MG63 (cell line): Measurements from ENCODE around the gene ITPA. TPM values are rescaled to one million over a fixed set of nuclear protein-coding genes. Genes with fewer than 3 reads are reported as not detected.

ENCODE experiments used
- DNase-seq: peaks from one replicate; pipeline ENCODE4 v3.0.0-alpha.2; 2020
- H3K27me3 ChIP-seq: fragments of 250-450 bp; sonication (Bioruptor Pico); 2 replicates; pipeline ENCODE4 v1.5.1; 2020; ENCODE audit warnings: mild to moderate bottlenecking, moderate library complexity
- H3K36me3 ChIP-seq: fragments of 250-450 bp; sonication (Bioruptor Pico); 2 replicates; pipeline ENCODE4 v1.5.1; 2020; ENCODE audit warnings: mild to moderate bottlenecking, moderate library complexity
- H3K4me3 ChIP-seq: fragments of 250-450 bp; sonication (Bioruptor Pico); 2 replicates; pipeline ENCODE4 v1.5.1; 2020; ENCODE audit warnings: mild to moderate bottlenecking, moderate library complexity
- H3K9me3 ChIP-seq: fragments of 250-450 bp; sonication (Bioruptor Pico); 2 replicates; pipeline ENCODE4 v1.5.1; 2020; ENCODE audit warnings: mild to moderate bottlenecking, moderate library complexity
- total RNA-seq: library from RNA; depleted of rRNA; stranded (reverse); fragments of >200 nt; shearing (Covaris generic); gene quantifications from 2 replicates; pipeline ENCODE4 v1.2.3, GENCODE V29; 2014; ENCODE audit warnings: low replicate concordance; rRNA removed

ITPA gene
- total RNA-seq, 1 experiment from 2014 or later = 48.5 TPM

- H3K36me3 ChIP-seq = no peaks in the 10 kb centered on the region
- H3K27me3 ChIP-seq = peaks cover 2% of the 10 kb centered on the region; the same call in 1 of the 2 replicates
- no peak for DNase-seq
- H3K9me3 ChIP-seq = no peaks in the 10 kb centered on the region
- no peak overlapping the region for H3K4me3 ChIP-seq
Measured at GRCh38 chr20:3245156-3245555, 35.9 kb downstream of the ITPA start.

- H3K36me3 ChIP-seq = no peaks in the 10 kb centered on the region
- no peaks in the 10 kb centered on the region for H3K9me3 ChIP-seq
- DNase-seq = no peak
- no peaks in the 10 kb centered on the region for H3K27me3 ChIP-seq
- no peak overlapping the region for H3K4me3 ChIP-seq
Measured at GRCh38 chr20:3245711-3246110, 36.4 kb downstream of the ITPA start.

GRCh38 chr20:3246682-3247081 lies 37.4 kb downstream of the ITPA start:
- no peak overlapping the region for H3K4me3 ChIP-seq
- no peaks in the 10 kb centered on the region for H3K27me3 ChIP-seq
- H3K36me3 ChIP-seq = no peaks in the 10 kb centered on the region
- no peaks in the 10 kb centered on the region for H3K9me3 ChIP-seq
- DNase-seq = no peak

GRCh38 chr20:3247638-3248037 lies 38.3 kb downstream of the ITPA start:
- Histone ChIP-seq H3K9me3 (no peaks in the 10 kb centered on the region), H3K36me3 (no peaks in the 10 kb centered on the region), H3K4me3 (no peak overlapping the region), H3K27me3 (no peaks in the 10 kb centered on the region)
- DNase-seq = no peak

GRCh38 chr20:3248167-3248992 lies 39.1 kb downstream of the ITPA start:
- Histone ChIP-seq H3K27me3 (no peaks in the 10 kb centered on the region), H3K9me3 (no peaks in the 10 kb centered on the region), H3K4me3 (no peak overlapping the region), H3K36me3 (no peaks in the 10 kb centered on the region)
- no peak for DNase-seq

GRCh38 chr20:3248993-3249347 lies 39.7 kb downstream of the ITPA start:
- Histone ChIP-seq H3K9me3 (no peaks in the 10 kb centered on the region), H3K27me3 (no peaks in the 10 kb centered on the region), H3K36me3 (no peaks in the 10 kb centered on the region), H3K4me3 (no peak overlapping the region)
- DNase-seq = no peak

GRCh38 chr20:3250091-3250504 lies 40.8 kb downstream of the ITPA start:
- no peaks in the 10 kb centered on the region for H3K27me3 ChIP-seq
- no peaks in the 10 kb centered on the region for H3K9me3 ChIP-seq
- no peak for DNase-seq
- H3K36me3 ChIP-seq = no peaks in the 10 kb centered on the region
- H3K4me3 ChIP-seq = no peak overlapping the region

GRCh38 chr20:3251806-3252205 lies 42.5 kb downstream of the ITPA start:
- DNase-seq = peak; percentile 36
- H3K27me3 ChIP-seq = no peaks in the 10 kb centered on the region
- no peaks in the 10 kb centered on the region for H3K36me3 ChIP-seq
- H3K4me3 ChIP-seq = no peak overlapping the region
- H3K9me3 ChIP-seq = no peaks in the 10 kb centered on the region

- DNase-seq = no peak
- Histone ChIP-seq H3K4me3 (no peak overlapping the region), H3K27me3 (no peaks in the 10 kb centered on the region), H3K9me3 (no peaks in the 10 kb centered on the region), H3K36me3 (no peaks in the 10 kb centered on the region)
Measured at GRCh38 chr20:3255728-3256127, 46.4 kb downstream of the ITPA start.

GRCh38 chr20:3258429-3258828 lies 49.1 kb downstream of the ITPA start:
- Histone ChIP-seq H3K27me3 (no peaks in the 10 kb centered on the region), H3K4me3 (no peak overlapping the region), H3K36me3 (no peaks in the 10 kb centered on the region), H3K9me3 (no peaks in the 10 kb centered on the region)
- DNase-seq = no peak

- Histone ChIP-seq H3K27me3 (no peaks in the 10 kb centered on the region), H3K9me3 (no peaks in the 10 kb centered on the region), H3K4me3 (no peak overlapping the region), H3K36me3 (no peaks in the 10 kb centered on the region)
- DNase-seq = no peak
Measured at GRCh38 chr20:3262566-3262965, 53.3 kb downstream of the ITPA start.

GRCh38 chr20:3270051-3270450 lies 60.8 kb downstream of the ITPA start:
- no peak for DNase-seq
- H3K36me3 ChIP-seq = no peaks in the 10 kb centered on the region

GRCh38 chr20:3273371-3273770 lies 64.1 kb downstream of the ITPA start:
- DNase-seq = no peak
- no peak overlapping the region for H3K4me3 ChIP-seq
- no peaks in the 10 kb centered on the region for H3K27me3 ChIP-seq
- H3K9me3 ChIP-seq = no peaks in the 10 kb centered on the region
- no peaks in the 10 kb centered on the region for H3K36me3 ChIP-seq

More at GRCh38 chr20:3270051-3270450, 60.8 kb downstream of the ITPA start:
- no peaks in the 10 kb centered on the region for H3K27me3 ChIP-seq
- no peak overlapping the region for H3K4me3 ChIP-seq
- H3K9me3 ChIP-seq = no peaks in the 10 kb centered on the region

Other genes starting within 250 kb of the ITPA start
- gene GNRH2, start 165.9 kb upstream of the ITPA start, total RNA-seq = not detected in 2 replicates
- 44.1 and 63.8 TPM in 2 replicates for gene MRPS26, start 163.4 kb upstream of the ITPA start, total RNA-seq
- gene OXT, start 137.9 kb upstream of the ITPA start, total RNA-seq = not detected in 2 replicates
- not detected in 2 replicates for gene AVP, start 124.8 kb upstream of the ITPA start, total RNA-seq
- 6.9 and 7.9 TPM in 2 replicates for gene FASTKD5, start 49.6 kb upstream of the ITPA start, total RNA-seq
- gene UBOX5, start 49.6 kb upstream of the ITPA start, total RNA-seq = 2.3 and 3.9 TPM in 2 replicates
- 0.03 TPM in 1 of 2 replicates, not detected in the other for gene LZTS3, start 35.9 kb upstream of the ITPA start, total RNA-seq
- 21.7 and 33.5 TPM in 2 replicates for gene DDRGK1, start 4.8 kb upstream of the ITPA start, total RNA-seq
- 0.20 TPM in 1 of 2 replicates, not detected in the other for gene SLC4A11, start 29.7 kb downstream of the ITPA start, total RNA-seq
- gene DNAAF9, start 198.2 kb downstream of the ITPA start, total RNA-seq = 0.86 and 1.9 TPM in 2 replicates